Cardiac muscle cell (in vitro differentiated cells and primary cell): Measurements from ENCODE around the gene TCF3. TPM values are rescaled to one million over a fixed set of nuclear protein-coding genes. Genes with fewer than 3 reads are reported as not detected.
A peak's percentile ranks its signal among the peaks of the same experiment; 100 is the strongest.

Source experiments
- DNase-seq, 2 donors: peaks; one replicate each; pipeline versions ENCODE4 v3.0.0 to v3.0.0-alpha.2; 2010 to 2017; ENCODE audit warnings: low read depth in 1 of 2, low spot score in 1 of 2
- H3K27ac ChIP-seq: fragments of 200-600 bp; sonication (generic); 2 replicates; pipeline ENCODE4 v1.5.1; 2016
- H3K27me3 ChIP-seq: fragments of 200-600 bp; sonication (generic); 2 replicates; pipeline ENCODE4 v1.6.0; 2016; ENCODE audit warnings: control low read depth
- H3K36me3 ChIP-seq: fragments of 200-600 bp; sonication (generic); 2 replicates; pipeline ENCODE4 v1.5.1; 2016; ENCODE audit warnings: control low read depth
- H3K4me1 ChIP-seq: fragments of 200-600 bp; sonication (generic); 2 replicates; pipeline ENCODE4 v1.8.1; 2017; ENCODE audit warnings: low read depth, mild to moderate bottlenecking, mixed run types
- H3K4me3 ChIP-seq: fragments of 200-600 bp; sonication (generic); 2 replicates; pipeline ENCODE4 v1.5.1; 2016; ENCODE audit warnings: mild to moderate bottlenecking
- H3K9me3 ChIP-seq: fragments of 200-600 bp; sonication (generic); 2 replicates; pipeline ENCODE4 v1.5.1; 2017; ENCODE audit warnings: low read depth, mild to moderate bottlenecking, control low read depth
- polyA plus RNA-seq: library from polyadenylated mRNA; unstranded; fragments of >200 nt; fragmentation: Nextera tagmentation; extraction: Ambion mirVana; gene quantifications from 2 replicates; pipeline ENCODE4 v1.2.1, GENCODE V29; 2016
- total RNA-seq: library from RNA; depleted of rRNA; stranded (reverse); fragments of >200 nt; gene quantifications from 2 replicates; pipeline ENCODE4 v1.2.3, GENCODE V29; 2016
- TF ChIP-seq, protein P1 (sequence below): IDR thresholded peaks from 2 replicates; pipeline ENCODE4 v1.5.1; 2012; ENCODE audit warnings: low read depth, mild to moderate bottlenecking, low read length

The TCF3 gene
- total and polyA plus RNA-seq, 2 experiments from 2014 or later, result 110 to 281 TPM

DNA sequence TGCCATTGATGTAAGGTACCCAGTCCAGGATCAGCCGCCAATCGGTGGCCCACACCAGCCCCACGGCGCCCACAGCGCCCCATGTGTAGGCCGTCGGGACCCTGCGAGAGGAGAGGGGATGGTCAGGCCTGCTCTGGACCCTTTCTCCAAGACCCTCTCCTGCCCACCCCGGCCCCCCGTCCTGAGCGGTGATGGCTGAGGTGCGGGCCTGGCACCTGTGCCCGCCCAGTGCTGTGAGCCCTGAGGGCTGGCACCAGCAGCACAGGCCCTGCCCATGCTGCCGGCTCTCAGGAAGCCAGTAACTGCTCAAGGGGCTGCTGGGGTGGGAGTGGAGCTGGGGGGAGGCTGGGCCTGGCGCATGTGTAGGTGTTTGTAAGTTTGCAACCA lies 53.0 kb downstream of the TCF3 start:
- no peak overlapping the region for H3K27ac ChIP-seq
- TF ChIP-seq, protein P1, sequence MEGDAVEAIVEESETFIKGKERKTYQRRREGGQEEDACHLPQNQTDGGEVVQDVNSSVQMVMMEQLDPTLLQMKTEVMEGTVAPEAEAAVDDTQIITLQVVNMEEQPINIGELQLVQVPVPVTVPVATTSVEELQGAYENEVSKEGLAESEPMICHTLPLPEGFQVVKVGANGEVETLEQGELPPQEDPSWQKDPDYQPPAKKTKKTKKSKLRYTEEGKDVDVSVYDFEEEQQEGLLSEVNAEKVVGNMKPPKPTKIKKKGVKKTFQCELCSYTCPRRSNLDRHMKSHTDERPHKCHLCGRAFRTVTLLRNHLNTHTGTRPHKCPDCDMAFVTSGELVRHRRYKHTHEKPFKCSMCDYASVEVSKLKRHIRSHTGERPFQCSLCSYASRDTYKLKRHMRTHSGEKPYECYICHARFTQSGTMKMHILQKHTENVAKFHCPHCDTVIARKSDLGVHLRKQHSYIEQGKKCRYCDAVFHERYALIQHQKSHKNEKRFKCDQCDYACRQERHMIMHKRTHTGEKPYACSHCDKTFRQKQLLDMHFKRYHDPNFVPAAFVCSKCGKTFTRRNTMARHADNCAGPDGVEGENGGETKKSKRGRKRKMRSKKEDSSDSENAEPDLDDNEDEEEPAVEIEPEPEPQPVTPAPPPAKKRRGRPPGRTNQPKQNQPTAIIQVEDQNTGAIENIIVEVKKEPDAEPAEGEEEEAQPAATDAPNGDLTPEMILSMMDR, result no peak
- H3K36me3 ChIP-seq, result peaks cover 24% of the 10 kb centered on the region
- H3K9me3 ChIP-seq, result no peaks in the 10 kb centered on the region
- no peak for DNase-seq
- no peak overlapping the region for H3K4me3 ChIP-seq
- H3K27me3 ChIP-seq, result no peaks in the 10 kb centered on the region
- H3K4me1 ChIP-seq, result peaks cover 4% of the 10 kb centered on the region

DNA sequence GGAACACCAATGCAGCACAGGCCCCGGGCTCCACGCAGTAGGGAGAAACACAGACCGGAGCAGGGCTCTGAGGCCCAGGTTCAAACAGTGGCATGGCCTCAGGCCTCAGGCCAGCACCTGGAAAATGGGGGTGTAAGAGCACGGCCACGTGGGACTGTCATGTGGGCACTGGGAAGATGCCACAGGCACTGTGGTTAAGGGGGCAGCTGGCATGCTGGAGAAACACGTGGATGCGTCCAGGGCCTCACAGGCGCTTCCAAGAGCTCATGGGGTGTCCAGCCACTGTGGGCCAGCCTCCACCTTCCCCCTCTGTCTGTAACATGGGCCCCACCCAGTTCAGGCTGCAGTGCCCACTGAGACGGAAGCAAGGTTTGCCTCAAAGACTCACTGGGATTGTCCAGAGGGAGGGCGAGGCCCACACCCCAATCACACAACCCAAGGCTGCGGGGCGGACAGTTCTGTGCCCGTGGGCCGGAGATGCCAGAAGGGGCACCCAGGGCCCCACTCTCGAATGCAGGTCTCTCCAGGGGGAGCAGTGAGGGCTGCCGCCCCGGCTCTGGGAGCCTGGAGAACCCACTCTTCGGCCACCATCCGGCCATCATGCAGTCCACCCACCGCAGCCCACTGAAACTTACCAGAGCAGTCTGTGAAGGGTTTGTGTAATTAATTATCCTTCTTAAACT lies 53.5 kb downstream of the TCF3 start:
- DNase-seq, result no peak
- Histone ChIP-seq H3K27me3 (no peaks in the 10 kb centered on the region), H3K4me1 (no peaks in the 10 kb centered on the region), H3K36me3 (peaks cover 24% of the 10 kb centered on the region), H3K27ac (no peak overlapping the region), H3K9me3 (no peaks in the 10 kb centered on the region), H3K4me3 (no peak overlapping the region)
- TF ChIP-seq, protein P1, result no peak

- Histone ChIP-seq H3K9me3 (no peaks in the 10 kb centered on the region), H3K36me3 (peaks cover 24% of the 10 kb centered on the region), H3K27me3 (no peaks in the 10 kb centered on the region), H3K4me1 (peaks cover 16% of the 10 kb centered on the region), H3K27ac (peak overlapping the region; percentile 67), H3K4me3 (peak overlapping the region; percentile 42)
- DNase-seq, result no peak
- TF ChIP-seq, protein P1, result no peak
Measured at GRCh38 chr19:1593501-1593772, 59.0 kb downstream of the TCF3 start.

DNA sequence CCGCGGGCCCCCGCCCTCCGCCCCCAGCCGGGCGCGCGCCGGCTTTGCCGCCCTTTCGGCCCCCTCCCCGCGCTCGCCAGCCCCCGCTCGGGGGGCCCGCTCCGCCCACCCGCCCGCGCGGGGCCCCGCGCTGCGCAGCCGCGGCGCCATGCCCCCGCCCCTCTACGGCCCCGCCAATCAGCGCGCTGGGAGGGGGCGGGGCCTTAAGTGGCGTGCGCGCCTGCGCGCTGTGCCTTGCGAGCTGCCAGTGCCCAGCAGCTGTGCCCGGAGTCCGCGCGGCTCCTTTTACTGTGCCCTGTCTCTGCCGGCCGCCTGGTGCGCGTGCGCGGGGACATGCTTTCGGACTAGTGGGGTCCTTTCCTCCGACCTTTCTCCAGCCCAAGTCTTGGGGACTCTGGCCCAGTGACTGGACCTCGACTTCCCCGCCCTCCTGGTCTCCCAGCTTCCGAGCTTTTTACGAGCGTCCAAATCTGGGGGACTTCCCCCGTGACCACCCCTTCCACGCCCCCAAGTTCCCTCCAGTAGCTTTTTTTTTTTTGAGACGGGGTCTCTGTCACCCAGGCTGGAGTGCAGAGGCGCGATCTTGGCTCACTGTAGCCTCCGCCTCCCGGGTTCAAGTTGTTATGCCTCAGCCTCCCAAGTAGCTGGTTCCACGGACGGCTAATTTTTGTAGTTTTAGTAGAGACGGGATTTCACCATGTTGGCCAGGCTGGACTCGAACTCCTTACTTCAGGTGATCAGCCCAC lies 59.5 kb downstream of the TCF3 start, which contains the start of gene MBD3:
TSS of gene MBD3 (minus strand) at position 111 of the 746 bp plus-strand sequence. CDS start 234 bp downstream, outside the sequence.
- Histone ChIP-seq H3K27me3 (no peaks in the 10 kb centered on the region), H3K9me3 (no peaks in the 10 kb centered on the region), H3K27ac (peak within 1 kb of the TSS; percentile 100), H3K4me1 (peaks cover 16% of the 10 kb centered on the region), H3K36me3 (peaks cover 22% of the 10 kb centered on the region), H3K4me3 (peak within 1 kb of the TSS; percentile 90)
- DNase-seq, result peak; percentile 96 to 99
- TF ChIP-seq, protein P1, result no peak

GRCh38 chr19:1592024-1592754 lies 60.2 kb downstream of the TCF3 start:
- Histone ChIP-seq H3K36me3 (peaks cover 14% of the 10 kb centered on the region), H3K4me3 (peak overlapping the region; percentile 90), H3K27me3 (no peaks in the 10 kb centered on the region), H3K9me3 (no peaks in the 10 kb centered on the region), H3K4me1 (peaks cover 16% of the 10 kb centered on the region), H3K27ac (peak overlapping the region; percentile 100)
- DNase-seq, result peak; percentile 95 to 96
- TF ChIP-seq, protein P1, result no peak
